ENCODE data around the gene RACGAP1.

Gene RACGAP1

GRCh38 chr12:50016501-50017475 is 8.5 kb downstream of the RACGAP1 start:
- H3K9me3 ChIP-seq, result no peaks in the 10 kb centered on the region
- no peak overlapping the region for H3K4me3 ChIP-seq (ENCODE audit: low read depth in 1 of 2, low read length in 1 of 2)
- no peak for TF ChIP-seq CTCF (IDR thresholded peaks at IDR 0.05)
- H3K27me3 ChIP-seq, result no peaks in the 10 kb centered on the region
- H3K4me1 ChIP-seq (ENCODE audit: control insufficient read depth in 1 of 2, insufficient read depth in 1 of 2, low read depth in 1 of 2, low read length in 1 of 2), result peaks cover 3 to 8% of the 10 kb centered on the region in 2 experiments
- peak overlapping the region; percentile 48 for H3K27ac ChIP-seq
- H3K36me3 ChIP-seq, result peaks cover 7% of the 10 kb centered on the region

- Histone ChIP-seq H3K4me3 (ENCODE audit: low read depth in 1 of 2, low read length in 1 of 2) (no peak overlapping the region), H3K27ac (no peak overlapping the region), H3K9me3 (no peaks in the 10 kb centered on the region), H3K4me1 (ENCODE audit: control insufficient read depth in 1 of 2, insufficient read depth in 1 of 2, low read depth in 1 of 2, low read length in 1 of 2) (peaks cover 3 to 8% of the 10 kb centered on the region in 2 experiments), H3K27me3 (no peaks in the 10 kb centered on the region), H3K36me3 (peaks cover 7% of the 10 kb centered on the region)
- no peak for TF ChIP-seq CTCF (IDR thresholded peaks at IDR 0.05)
Observed at GRCh38 chr12:50014342-50014741, 11.0 kb downstream of the RACGAP1 start.

DNA sequence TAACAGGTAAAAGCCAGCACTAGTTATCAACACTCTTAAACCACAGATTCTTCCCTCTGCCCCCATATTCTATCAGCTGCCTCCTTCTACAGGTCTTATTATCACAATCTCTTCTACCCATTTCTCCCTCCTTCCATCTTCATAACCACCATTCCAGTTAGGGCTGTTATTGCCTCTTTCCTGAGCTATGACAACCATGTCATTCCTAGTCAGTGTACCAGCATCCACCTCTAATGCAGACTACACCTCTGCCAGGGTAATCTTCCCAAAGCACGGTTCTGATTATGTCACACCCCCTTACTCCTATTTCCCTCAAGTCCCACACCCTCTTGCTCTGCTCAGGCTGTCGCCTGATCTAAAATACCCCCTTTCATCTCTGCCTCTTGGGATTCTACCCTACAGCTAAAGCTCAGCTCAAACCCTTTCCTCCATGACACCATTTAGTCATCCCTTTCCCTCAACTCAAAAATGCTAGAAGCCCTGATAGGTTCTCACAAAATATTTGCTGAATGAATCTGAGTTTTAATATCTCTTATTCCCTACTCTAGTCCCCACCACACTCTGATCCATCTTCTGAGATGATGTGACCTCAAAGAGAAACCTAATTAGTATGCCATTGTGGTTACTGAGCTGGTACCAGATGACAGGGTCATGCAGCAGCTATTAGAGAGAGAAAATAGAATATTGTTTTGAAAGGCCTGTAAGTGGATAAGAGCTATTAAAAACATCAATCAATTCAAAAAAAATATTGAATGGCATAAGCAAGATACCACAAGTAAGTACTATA is 11.7 kb downstream of the RACGAP1 start:
- Histone ChIP-seq H3K4me1 (ENCODE audit: control insufficient read depth in 1 of 2, insufficient read depth in 1 of 2, low read depth in 1 of 2, low read length in 1 of 2) (peaks cover 3 to 8% of the 10 kb centered on the region in 2 experiments), H3K4me3 (ENCODE audit: low read depth in 1 of 2, low read length in 1 of 2) (no peak overlapping the region), H3K27ac (no peak overlapping the region), H3K36me3 (peaks cover 7% of the 10 kb centered on the region), H3K9me3 (no peaks in the 10 kb centered on the region), H3K27me3 (no peaks in the 10 kb centered on the region)
- no peak for TF ChIP-seq CTCF (IDR thresholded peaks at IDR 0.05)

DNA sequence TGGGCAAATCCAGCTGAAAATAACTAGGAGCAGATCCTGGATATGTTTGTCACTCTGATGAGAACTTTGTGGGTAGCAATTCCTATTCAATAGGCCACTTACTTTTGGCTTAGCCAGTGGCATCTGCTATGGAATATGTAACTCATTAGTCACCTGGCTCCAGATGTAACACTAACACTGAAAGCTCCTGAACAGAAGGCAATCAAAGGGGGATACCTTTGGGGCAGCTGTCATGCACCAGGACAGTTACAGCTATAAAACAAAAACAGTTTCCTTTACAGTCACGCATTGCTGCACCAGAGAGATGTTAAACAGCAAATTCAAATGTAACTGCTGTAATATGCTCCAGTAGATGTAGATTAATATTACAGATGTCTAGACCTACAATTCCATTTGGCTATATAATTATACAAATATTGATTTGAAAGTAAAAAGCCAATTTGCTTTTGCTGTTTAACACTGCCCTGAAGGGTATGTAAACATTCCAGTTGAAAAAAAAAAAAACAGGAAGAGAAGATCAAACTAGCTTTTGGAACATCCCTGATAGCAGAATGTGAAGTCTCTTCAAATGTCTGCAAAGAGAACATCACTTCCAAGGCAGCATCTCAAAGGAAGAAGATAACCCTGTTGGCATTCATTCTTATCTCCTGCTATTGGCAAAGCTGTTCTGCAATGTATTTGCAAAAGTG is 18.4 kb downstream of the RACGAP1 start:
- Histone ChIP-seq H3K36me3 (peaks cover 33% of the 10 kb centered on the region), H3K4me1 (ENCODE audit: control insufficient read depth in 1 of 2, insufficient read depth in 1 of 2, low read depth in 1 of 2, low read length in 1 of 2) (no peaks in the 10 kb centered on the region), H3K4me3 (ENCODE audit: low read depth in 1 of 2, low read length in 1 of 2) (no peak overlapping the region), H3K27ac (no peak overlapping the region), H3K27me3 (no peaks in the 10 kb centered on the region), H3K9me3 (no peaks in the 10 kb centered on the region)
- TF ChIP-seq CTCF (IDR thresholded peaks at IDR 0.05), result no peak

DNA sequence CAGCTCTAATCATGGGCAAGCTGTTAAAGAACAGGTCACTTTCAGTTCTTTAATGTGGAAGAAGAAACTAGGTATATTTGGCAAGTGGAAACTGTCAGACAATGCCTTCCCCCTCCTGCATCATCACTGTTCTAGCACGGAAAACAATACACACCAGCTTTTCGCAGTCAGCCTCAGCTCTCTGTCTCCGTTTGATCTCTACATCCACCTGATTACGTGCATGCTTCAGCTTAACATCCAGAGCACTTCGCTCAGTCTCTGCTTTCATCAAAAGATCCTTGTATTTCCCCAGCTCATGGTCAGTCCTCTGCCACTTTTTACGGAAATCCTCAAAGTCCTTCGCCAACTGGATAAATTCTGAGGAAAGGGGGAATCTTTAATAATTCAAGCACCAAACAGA is 19.0 kb downstream of the RACGAP1 start:
- no peaks in the 10 kb centered on the region for H3K9me3 ChIP-seq
- H3K27me3 ChIP-seq, result no peaks in the 10 kb centered on the region
- H3K4me1 ChIP-seq (ENCODE audit: control insufficient read depth in 1 of 2, insufficient read depth in 1 of 2, low read depth in 1 of 2, low read length in 1 of 2), result no peaks in the 10 kb centered on the region
- no peak overlapping the region for H3K4me3 ChIP-seq (ENCODE audit: low read depth in 1 of 2, low read length in 1 of 2)
- H3K27ac ChIP-seq, result no peak overlapping the region
- TF ChIP-seq CTCF (IDR thresholded peaks at IDR 0.05), result no peak
- peaks cover 38% of the 10 kb centered on the region for H3K36me3 ChIP-seq

All from neutrophil (primary cell).